Measurements from ENCODE around the gene DAPK2. TPM values are rescaled to one million over a fixed set of nuclear protein-coding genes. Genes with fewer than 3 reads are reported as not detected.

The DAPK2 gene
- total RNA-seq, 1 experiment from 2014 or later = 1.4 TPM

DNA sequence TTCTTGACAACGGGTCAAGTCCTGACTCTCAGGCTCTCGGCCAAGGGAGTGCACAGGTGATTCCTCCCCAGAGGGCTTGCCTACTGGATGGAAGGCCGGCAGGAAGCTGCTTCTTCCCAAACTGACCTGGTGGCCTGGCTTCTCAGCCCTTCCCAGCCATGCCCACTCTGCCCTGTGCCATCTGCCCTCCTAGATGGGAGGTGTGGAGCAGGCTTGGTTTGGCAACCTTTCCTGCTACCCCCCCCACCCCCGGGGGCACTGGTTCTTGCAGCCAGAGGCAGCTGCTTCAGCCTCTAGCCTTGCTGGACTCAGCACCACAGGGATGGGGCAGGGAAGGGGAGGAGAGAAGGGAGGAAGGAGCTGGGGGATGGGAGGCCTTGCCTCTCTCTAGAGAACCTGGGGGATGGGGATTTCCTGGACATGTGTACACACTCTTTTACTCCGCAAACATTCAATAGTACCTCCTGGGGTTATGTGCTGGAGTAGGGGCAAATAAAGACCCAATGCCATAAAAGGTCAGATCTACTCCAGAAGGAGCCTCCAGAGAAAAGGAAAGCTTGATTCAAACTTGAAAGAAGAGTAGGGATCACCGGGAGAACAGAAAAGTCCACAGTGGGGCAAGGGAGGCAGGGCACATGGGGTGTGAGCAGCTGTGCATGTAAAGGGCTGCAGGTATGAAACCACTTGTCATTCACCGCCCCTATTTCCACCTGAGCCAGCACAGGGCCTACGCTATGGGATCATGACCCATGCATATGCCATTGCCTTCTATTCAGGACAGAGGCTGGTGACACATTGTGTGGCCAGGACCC lies 4.2 kb upstream of the DAPK2 start:
- Mint-ChIP-seq H3K27ac (ENCODE audit: unreplicated experiment) (no peak overlapping the region), H3K36me3 (ENCODE audit: insufficient read depth, unreplicated experiment) (no peaks in the 10 kb centered on the region), H3K9me3 (ENCODE audit: unreplicated experiment) (no peaks in the 10 kb centered on the region), H3K27me3 (ENCODE audit: insufficient read depth, unreplicated experiment) (no peaks in the 10 kb centered on the region), H3K4me3 (ENCODE audit: unreplicated experiment) (no peak overlapping the region), H3K4me1 (ENCODE audit: low read depth, unreplicated experiment) (peaks cover 17% of the 10 kb centered on the region)
- POLR2A ChIA-PET = no interaction called here
- Histone ChIP-seq H3K36me3 (ENCODE audit: control insufficient read depth, insufficient read depth, low read length) (no peaks in the 10 kb centered on the region), H3K27me3 (replicated peaks; ENCODE audit: control insufficient read depth, insufficient read depth, low read length) (no peaks in the 10 kb centered on the region), H3K4me3 (ENCODE audit: low read depth, low read length) (no peak overlapping the region), H3K9me3 (no peaks in the 10 kb centered on the region), H3K4me1 (peaks cover 20% of the 10 kb centered on the region)
- intact Hi-C loops (cut with micrococcal nuclease; ENCODE audit: unreplicated experiment) = no loop called here
- peak; percentile 29 to 49 for DNase-seq
- BruUV-seq (replicated peaks) = no TSS peak
- TF ChIP-seq, protein P1, sequence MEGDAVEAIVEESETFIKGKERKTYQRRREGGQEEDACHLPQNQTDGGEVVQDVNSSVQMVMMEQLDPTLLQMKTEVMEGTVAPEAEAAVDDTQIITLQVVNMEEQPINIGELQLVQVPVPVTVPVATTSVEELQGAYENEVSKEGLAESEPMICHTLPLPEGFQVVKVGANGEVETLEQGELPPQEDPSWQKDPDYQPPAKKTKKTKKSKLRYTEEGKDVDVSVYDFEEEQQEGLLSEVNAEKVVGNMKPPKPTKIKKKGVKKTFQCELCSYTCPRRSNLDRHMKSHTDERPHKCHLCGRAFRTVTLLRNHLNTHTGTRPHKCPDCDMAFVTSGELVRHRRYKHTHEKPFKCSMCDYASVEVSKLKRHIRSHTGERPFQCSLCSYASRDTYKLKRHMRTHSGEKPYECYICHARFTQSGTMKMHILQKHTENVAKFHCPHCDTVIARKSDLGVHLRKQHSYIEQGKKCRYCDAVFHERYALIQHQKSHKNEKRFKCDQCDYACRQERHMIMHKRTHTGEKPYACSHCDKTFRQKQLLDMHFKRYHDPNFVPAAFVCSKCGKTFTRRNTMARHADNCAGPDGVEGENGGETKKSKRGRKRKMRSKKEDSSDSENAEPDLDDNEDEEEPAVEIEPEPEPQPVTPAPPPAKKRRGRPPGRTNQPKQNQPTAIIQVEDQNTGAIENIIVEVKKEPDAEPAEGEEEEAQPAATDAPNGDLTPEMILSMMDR (IDR thresholded peaks at IDR 0.05; ENCODE audit: insufficient read depth in 1 of 2, low read depth in 1 of 2, low read length in 1 of 2, severe bottlenecking in 1 of 2, unreplicated experiment in 1 of 2) = no peak
- CTCF ChIA-PET = interaction anchor here (1.7 kb wide), 1 partner anchor 17 kb away, joined by 4 read pairs; no protein-coding TSS in a partner anchor

DNA sequence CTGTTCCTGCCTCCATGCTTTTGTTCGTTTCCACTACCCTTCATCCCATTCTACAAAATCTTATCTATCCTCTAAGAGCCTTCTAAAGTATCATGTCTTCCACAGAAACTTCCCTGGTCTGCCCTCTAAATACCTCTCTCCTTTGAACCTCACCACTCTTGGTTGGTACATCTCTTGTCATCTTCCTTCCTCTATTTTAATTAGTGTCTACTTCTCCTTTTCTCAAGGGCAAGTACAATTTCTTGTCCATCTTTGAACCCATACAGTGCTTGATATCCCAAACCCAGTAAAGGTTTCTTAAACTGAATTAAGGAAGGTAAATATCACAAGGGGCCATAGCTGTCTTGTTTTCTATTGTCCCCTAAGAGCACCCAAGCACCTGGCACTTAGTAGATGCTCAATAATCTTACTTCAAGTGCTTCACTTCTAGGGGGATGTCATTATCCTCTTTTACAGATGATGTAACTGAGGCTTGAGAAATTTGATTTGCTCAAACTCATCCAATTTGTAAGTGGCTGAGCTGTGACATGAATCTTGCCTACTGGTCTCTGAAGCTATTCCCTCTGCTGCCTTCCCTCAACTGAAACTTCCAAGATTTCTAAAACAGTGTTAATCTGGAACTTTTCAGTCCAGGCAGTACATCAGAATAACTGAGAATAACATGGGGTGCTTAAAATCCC lies 2.6 kb upstream of the DAPK2 start:
- H3K36me3 Mint-ChIP-seq (ENCODE audit: insufficient read depth, unreplicated experiment) = no peaks in the 10 kb centered on the region
- no peaks in the 10 kb centered on the region for H3K27me3 ChIP-seq (replicated peaks; ENCODE audit: control insufficient read depth, insufficient read depth, low read length)
- no peaks in the 10 kb centered on the region for H3K36me3 ChIP-seq (ENCODE audit: control insufficient read depth, insufficient read depth, low read length)
- no peak overlapping the region for H3K4me3 Mint-ChIP-seq (ENCODE audit: unreplicated experiment)
- intact Hi-C loops (cut with micrococcal nuclease; ENCODE audit: unreplicated experiment) = loop anchor here (5.0 to 10.0 kb wide), 3 partner anchors 77 to 297 kb away; no protein-coding TSS in a partner anchor
- H3K9me3 Mint-ChIP-seq (ENCODE audit: unreplicated experiment) = no peaks in the 10 kb centered on the region
- H3K27me3 Mint-ChIP-seq (ENCODE audit: insufficient read depth, unreplicated experiment) = no peaks in the 10 kb centered on the region
- TF ChIP-seq, protein P1 (IDR thresholded peaks at IDR 0.05; ENCODE audit: insufficient read depth in 1 of 2, low read depth in 1 of 2, low read length in 1 of 2, severe bottlenecking in 1 of 2, unreplicated experiment in 1 of 2) = no peak
- H3K27ac Mint-ChIP-seq (ENCODE audit: unreplicated experiment) = no peak overlapping the region
- peaks cover 17% of the 10 kb centered on the region for H3K4me1 Mint-ChIP-seq (ENCODE audit: low read depth, unreplicated experiment)
- H3K4me3 ChIP-seq (ENCODE audit: low read depth, low read length) = no peak overlapping the region
- no TSS peak for BruUV-seq (replicated peaks)
- H3K4me1 ChIP-seq = peaks cover 20% of the 10 kb centered on the region
- DNase-seq = no peak
- POLR2A ChIA-PET = no interaction called here
- no peaks in the 10 kb centered on the region for H3K9me3 ChIP-seq
- CTCF ChIA-PET = interaction anchor here (0.6 kb wide), 1 partner anchor 20 kb away, joined by 3 read pairs; no protein-coding TSS in a partner anchor

DNA sequence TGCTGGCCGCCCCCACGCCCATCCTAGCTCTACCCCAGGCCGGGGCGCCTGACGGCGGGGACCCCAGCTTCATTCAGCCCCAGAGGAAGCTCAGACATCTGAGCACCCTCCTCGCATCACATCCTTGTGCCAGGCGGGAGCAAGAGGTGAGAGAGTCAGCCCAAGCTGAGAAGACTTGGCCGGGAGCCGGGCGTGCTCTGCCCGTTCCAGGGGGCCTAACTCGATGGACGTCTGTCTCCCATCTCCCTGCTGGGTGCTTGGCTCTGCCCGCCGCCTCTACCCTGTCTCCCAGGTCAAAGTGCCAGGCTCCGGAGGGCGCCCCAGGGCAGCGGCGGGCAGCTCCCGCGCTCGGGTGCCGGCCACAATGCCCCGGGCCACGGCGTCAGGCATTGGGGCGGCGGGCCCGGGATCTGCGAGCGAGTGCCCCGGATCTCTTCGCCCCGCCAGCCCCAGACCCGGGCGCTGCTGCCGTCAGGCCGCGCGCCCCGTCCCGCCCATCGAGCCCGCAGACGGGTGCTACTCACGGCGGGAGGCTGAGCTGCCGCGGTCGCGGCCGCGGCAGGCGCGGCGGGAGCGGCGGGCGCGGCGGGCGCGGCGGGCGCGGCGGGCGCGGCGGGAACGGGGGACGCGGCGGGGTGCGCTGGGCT lies 388 bp downstream of the DAPK2 start:
- H3K4me1 ChIP-seq = peaks cover 9% of the 10 kb centered on the region
- peak overlapping the region; percentile 35 for H3K4me3 ChIP-seq (ENCODE audit: low read depth, low read length)
- no peaks in the 10 kb centered on the region for H3K27me3 Mint-ChIP-seq (ENCODE audit: insufficient read depth, unreplicated experiment)
- peak in 1 of 2 experiments; percentile 15 for DNase-seq
- H3K9me3 Mint-ChIP-seq (ENCODE audit: unreplicated experiment) = no peaks in the 10 kb centered on the region
- TF ChIP-seq, protein P1 (IDR thresholded peaks at IDR 0.05; ENCODE audit: insufficient read depth in 1 of 2, low read depth in 1 of 2, low read length in 1 of 2, severe bottlenecking in 1 of 2, unreplicated experiment in 1 of 2) = no peak
- POLR2A ChIA-PET = no interaction called here
- no peaks in the 10 kb centered on the region for H3K36me3 ChIP-seq (ENCODE audit: control insufficient read depth, insufficient read depth, low read length)
- CTCF ChIA-PET = interaction anchor here (0.6 to 2.0 kb wide), 10 partner anchors 16 to 1249 kb away, joined by 3 to 19 read pairs (median 4); partner anchors contain the start of gene CIAO2A
- no peaks in the 10 kb centered on the region for H3K27me3 ChIP-seq (replicated peaks; ENCODE audit: control insufficient read depth, insufficient read depth, low read length)
- no TSS peak for BruUV-seq (replicated peaks)
- H3K27ac Mint-ChIP-seq (ENCODE audit: unreplicated experiment) = no peak overlapping the region
- H3K4me3 Mint-ChIP-seq (ENCODE audit: unreplicated experiment) = peak overlapping the region; percentile 18
- H3K9me3 ChIP-seq = no peaks in the 10 kb centered on the region
- H3K4me1 Mint-ChIP-seq (ENCODE audit: low read depth, unreplicated experiment) = peaks cover 6% of the 10 kb centered on the region
- intact Hi-C loops (cut with micrococcal nuclease; ENCODE audit: unreplicated experiment) = loop anchor here (1.0 to 10.0 kb wide), 4 partner anchors 74 to 294 kb away; no protein-coding TSS in a partner anchor
- no peaks in the 10 kb centered on the region for H3K36me3 Mint-ChIP-seq (ENCODE audit: insufficient read depth, unreplicated experiment)
